Left ventricle myocardium inferior (tissue), 1 donor: ENCODE results near the gene LYPD6. TPM values are rescaled to one million over a fixed set of nuclear protein-coding genes. Genes with fewer than 3 reads are reported as not detected.

Experiments used
- DNase-seq: peaks from one replicate; pipeline ENCODE4 v3.0.0-alpha.2; 2020
- H3K27ac ChIP-seq: fragments of 200-600 bp; replicated peaks from 2 replicates; pipeline ENCODE4 v1.8.0; 2021
- H3K27me3 ChIP-seq: fragments of 200-600 bp; 2 replicates; pipeline ENCODE4 v1.8.0; 2021; ENCODE audit warnings: low read depth
- H3K36me3 ChIP-seq: fragments of 200-600 bp; 2 replicates; pipeline ENCODE4 v1.8.0; 2021
- H3K4me1 ChIP-seq: fragments of 200-600 bp; 2 replicates; pipeline ENCODE4 v1.8.0; 2021
- H3K4me3 ChIP-seq: fragments of 200-600 bp; 2 replicates; pipeline ENCODE4 v1.8.0; 2021; ENCODE audit warnings: mild to moderate bottlenecking, moderate library complexity
- H3K9me3 ChIP-seq: fragments of 200-600 bp; replicated peaks from 2 replicates; pipeline ENCODE4 v1.8.0; 2021
- CTCF ChIP-seq: fragments of 200-600 bp; IDR thresholded peaks from 2 replicates; pipeline ENCODE4 v1.8.0; 2021; ENCODE audit warnings: antibody characterized with exemption, mild to moderate bottlenecking, borderline replicate concordance
- intact Hi-C: fragments of 100-400 bp; cut with micrococcal nuclease; formaldehyde crosslinking; loops from one replicate; pipeline ENCODE4 v1.11.0; 2022
- long read RNA-seq: library from polyadenylated mRNA; unstranded; transcript quantifications from one replicate; pipeline ENCODE4 v2.0.0, GENCODE V29; 2021
- total RNA-seq: library from RNA; stranded (reverse); fragmentation: NEBNext Ultra II Directional; extraction: Animal tissue kit (Norgen Biotek cat#: 25700); gene quantifications from one replicate; pipeline ENCODE4 v1.2.1, GENCODE V29; 2021
- donor health status: DM: no; HTN: yes; CAD: no; lungs with severe emphysema.

LYPD6 gene, protein sequence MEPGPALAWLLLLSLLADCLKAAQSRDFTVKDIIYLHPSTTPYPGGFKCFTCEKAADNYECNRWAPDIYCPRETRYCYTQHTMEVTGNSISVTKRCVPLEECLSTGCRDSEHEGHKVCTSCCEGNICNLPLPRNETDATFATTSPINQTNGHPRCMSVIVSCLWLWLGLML
- 0.08 TPM for total RNA-seq
- long read RNA-seq = 0 reads

DNA sequence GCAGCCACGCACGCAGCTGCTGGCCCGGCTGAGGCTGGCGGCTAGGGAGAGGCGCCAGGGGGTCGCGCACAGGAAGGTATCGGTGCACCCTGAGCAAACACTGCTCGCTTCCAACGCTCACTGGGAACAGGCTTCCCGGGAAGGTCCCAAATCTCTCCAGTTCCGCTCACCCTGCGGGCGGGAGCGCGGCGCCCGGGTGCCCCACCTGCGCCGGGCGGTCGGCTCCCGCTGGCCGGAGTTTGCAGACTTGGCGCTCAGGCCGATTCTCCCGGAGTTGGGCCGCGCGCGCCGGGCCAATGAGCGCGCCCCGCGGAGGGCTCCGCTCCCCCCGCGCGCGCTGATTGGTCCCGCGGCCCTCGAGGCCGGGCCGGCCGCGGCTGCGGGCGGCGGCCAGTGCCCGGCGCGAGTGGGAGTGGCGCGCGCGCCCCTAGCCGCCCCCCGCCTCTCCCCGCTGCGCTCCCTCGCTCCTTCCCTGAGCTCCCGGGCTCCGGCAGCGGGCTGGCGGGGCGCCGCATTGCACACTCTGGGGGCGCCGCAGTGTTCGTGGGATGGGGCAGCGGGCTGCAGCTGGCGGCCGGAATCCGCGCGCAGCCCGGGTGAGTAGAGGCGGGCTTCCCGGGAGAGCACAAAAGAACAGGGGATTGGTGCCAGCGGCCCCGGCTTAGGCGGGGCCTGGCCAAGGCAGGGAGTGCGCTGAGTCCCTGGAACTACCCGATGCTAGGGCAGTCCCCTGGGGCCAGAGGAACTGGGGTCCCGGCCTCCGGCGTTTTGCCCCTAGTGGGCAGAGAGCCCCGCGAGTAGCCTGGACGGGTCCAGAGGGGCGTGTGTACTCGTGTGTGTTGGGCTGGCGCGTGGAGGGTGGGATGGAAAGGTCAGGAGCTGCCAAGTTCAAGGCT lies at the start of gene LYPD6:
TSS of gene LYPD6 (plus strand) at position 461 of the 896 bp plus-strand sequence. CDS start 107,122 bp downstream, outside the sequence.
- H3K27me3 ChIP-seq = peaks cover 63% of the 10 kb centered on the region
- H3K36me3 ChIP-seq = no peaks in the 10 kb centered on the region
- intact Hi-C loops = no loop called here
- H3K27ac ChIP-seq = no peak within 1 kb of the TSS
- DNase-seq = peak; percentile 66
- TF ChIP-seq CTCF = no peak
- peaks cover 20% of the 10 kb centered on the region for H3K4me1 ChIP-seq
- peak within 1 kb of the TSS; percentile 77 for H3K4me3 ChIP-seq
- peaks cover 12% of the 10 kb centered on the region for H3K9me3 ChIP-seq

DNA sequence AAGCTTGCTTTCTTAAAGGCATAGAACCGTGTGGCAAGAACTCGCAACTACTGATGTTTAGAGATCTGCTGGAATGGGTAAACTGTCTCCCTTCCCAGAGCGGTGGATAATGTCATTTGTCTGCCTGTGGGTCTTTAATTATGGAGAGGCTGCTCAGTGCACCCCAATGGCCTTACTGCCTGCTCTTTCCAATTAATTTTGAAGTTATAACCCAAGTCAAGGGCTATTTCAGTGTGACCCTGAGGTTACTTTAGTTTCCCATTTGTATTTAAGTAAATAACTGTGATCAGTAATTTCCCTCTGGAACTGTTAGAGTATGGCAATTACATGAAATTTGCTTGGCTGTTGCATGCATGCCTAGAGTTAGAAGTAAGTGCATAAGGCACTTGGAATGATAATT lies 48.9 kb upstream of the LYPD6 start:
- Histone ChIP-seq H3K4me3 (no peak overlapping the region), H3K27ac (no peak overlapping the region), H3K36me3 (no peaks in the 10 kb centered on the region), H3K9me3 (no peaks in the 10 kb centered on the region), H3K27me3 (no peaks in the 10 kb centered on the region), H3K4me1 (no peaks in the 10 kb centered on the region)
- no peak for DNase-seq
- intact Hi-C loops = no loop called here
- no peak for TF ChIP-seq CTCF

- H3K4me3 ChIP-seq = no peak overlapping the region
- H3K36me3 ChIP-seq = no peaks in the 10 kb centered on the region
- no peaks in the 10 kb centered on the region for H3K9me3 ChIP-seq
- no peak overlapping the region for H3K27ac ChIP-seq
- DNase-seq = no peak
- intact Hi-C loops = no loop called here
- H3K4me1 ChIP-seq = no peaks in the 10 kb centered on the region
- TF ChIP-seq CTCF = no peak
- H3K27me3 ChIP-seq = peaks cover 12% of the 10 kb centered on the region
Measured at GRCh38 chr2:149290662-149291061, 39.7 kb upstream of the LYPD6 start.

- Histone ChIP-seq H3K4me3 (no peak overlapping the region), H3K4me1 (no peaks in the 10 kb centered on the region), H3K27me3 (peaks cover 12% of the 10 kb centered on the region), H3K36me3 (no peaks in the 10 kb centered on the region), H3K27ac (no peak overlapping the region), H3K9me3 (no peaks in the 10 kb centered on the region)
- intact Hi-C loops = no loop called here
- TF ChIP-seq CTCF = no peak
- DNase-seq = no peak
Measured at GRCh38 chr2:149291881-149292280, 38.5 kb upstream of the LYPD6 start.

GRCh38 chr2:149296031-149296430 lies 34.4 kb upstream of the LYPD6 start:
- H3K27me3 ChIP-seq = peaks cover 12% of the 10 kb centered on the region
- no peaks in the 10 kb centered on the region for H3K4me1 ChIP-seq
- intact Hi-C loops = no loop called here
- TF ChIP-seq CTCF = no peak
- no peak for DNase-seq
- H3K4me3 ChIP-seq = no peak overlapping the region
- H3K9me3 ChIP-seq = no peaks in the 10 kb centered on the region
- no peaks in the 10 kb centered on the region for H3K36me3 ChIP-seq
- H3K27ac ChIP-seq = no peak overlapping the region
